Activated CD4-positive, alpha-beta T cell treated with anti-CD3 and anti-CD28 coated beads, Interleukin-2, Interleukin-6, amounts not matched to agents 100 ng/mL and 50 ng/mL, durations not matched to agents 16 hours and 8 hours (primary cell): Measurements from ENCODE around the gene B3GNT3.

Experiments
- DNase-seq: peaks from one replicate; pipeline ENCODE4 v3.0.0-alpha.2; 2020

Gene B3GNT3

GRCh38 chr19:17794731-17795494, at the start of gene B3GNT3:
B3GNT3 (plus strand) TSS chr19:17795138; CDS start chr19:17807808, 12,670 bp downstream.
- no peak for DNase-seq

DNA sequence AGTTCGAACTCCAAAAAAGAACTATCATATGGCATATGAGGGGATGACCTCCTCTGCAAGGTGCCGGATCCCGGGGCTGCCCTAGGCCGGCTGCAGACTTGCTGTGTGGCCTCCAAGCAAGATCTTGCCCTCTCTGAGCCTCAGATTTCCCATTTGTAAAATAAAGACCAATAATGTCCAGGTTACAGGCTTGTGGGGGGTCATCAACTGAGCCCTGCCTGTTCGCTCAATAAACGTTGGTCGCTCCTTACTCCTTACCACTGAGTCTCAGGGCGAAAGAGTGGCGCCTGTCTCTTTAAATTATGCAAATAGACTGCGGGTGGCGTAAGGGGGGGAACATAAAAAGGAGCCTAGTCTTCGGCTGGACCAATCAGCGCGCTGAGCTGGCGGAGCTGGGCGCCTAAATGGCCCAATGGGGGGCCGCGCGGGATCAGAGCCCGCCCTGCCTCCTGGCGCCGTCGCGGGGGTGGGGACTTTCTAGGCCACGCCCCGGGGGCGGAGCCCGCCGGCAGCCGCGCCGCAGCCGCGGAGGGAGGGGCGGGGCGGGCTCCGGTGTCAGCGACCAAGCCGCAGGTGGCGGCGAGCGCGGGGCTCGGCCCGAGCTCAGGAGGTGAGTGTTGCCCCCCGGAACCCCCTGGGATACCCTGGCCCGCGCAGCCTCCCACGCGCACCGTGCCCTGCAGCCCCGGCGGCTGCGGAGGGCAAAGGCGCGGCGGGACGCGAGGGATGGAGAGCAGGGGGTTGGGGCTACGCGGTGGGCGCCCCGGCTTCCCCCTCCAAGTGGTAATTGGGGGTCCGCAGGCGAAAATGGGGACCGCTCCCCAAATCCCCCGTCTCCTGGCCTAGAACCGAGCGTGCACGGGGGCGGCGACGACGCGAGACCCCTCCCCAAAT, 47.5 kb upstream of the B3GNT3 start:
- DNase-seq, result peak; percentile 97

DNA sequence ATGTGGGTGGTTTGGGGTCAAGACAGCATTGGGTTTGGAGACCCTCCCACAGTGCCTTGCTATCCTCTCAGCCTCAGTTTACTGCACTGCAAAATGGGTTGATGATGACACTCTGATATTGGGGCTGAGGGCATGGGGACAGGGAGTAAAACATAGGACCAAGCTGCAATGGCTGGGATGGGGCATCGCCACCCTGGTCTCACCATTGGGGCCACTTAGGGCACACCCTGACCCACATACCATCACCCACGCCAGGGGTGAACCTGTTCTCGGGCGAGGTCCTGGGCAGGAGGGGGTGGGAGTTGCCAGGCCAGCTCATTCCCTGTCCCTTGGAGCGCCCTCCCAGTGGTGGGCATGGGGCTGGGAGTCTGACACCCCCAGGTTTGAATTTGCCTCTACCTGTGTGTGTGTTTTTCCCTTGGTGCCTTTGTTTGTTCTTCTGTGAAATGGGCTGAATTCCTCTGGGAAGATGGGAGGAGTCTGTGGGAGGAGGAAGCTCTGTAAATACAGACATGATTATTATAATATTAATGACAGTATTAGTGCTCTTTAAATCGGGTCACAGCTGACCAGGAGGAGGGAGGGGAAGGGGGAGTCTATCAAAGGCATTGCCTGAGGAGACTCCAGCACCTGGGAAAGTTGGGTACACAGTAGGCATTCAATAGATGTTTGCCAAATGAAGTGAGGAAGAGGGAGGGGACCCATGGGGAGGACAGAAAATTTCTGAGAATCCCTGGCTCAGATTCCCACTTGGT, 45.9 kb upstream of the B3GNT3 start:
- no peak for DNase-seq

DNA sequence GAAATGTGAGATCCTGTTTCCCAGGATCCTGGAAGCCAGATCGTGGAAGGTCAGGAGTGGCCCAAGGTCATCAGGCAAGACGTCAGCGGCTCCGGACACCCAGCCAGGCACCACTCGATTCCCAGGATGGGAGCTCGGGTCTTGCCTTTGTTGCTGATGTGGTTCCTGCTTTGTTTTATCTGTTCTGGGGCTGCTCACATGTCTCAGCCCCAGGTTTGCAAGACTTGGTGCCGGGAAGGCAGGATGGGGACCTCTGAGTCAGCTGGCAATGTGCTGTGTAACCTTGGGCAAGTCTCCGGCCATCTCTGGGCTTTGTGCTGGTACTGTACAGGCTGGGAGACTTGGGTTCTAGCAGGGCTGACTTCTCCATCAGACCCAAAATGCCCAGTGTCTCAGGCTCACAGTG, 45.0 kb upstream of the B3GNT3 start:
- peak; percentile 64 for DNase-seq

- DNase-seq, result peak; percentile 93
These were observed 43.6 kb upstream of the B3GNT3 start, which contains the start of gene FCHO1 for GRCh38 chr19:17751103-17751911. FCHO1 (plus strand) TSS chr19:17751477; CDS start chr19:17755165, 3,688 bp downstream.

DNA sequence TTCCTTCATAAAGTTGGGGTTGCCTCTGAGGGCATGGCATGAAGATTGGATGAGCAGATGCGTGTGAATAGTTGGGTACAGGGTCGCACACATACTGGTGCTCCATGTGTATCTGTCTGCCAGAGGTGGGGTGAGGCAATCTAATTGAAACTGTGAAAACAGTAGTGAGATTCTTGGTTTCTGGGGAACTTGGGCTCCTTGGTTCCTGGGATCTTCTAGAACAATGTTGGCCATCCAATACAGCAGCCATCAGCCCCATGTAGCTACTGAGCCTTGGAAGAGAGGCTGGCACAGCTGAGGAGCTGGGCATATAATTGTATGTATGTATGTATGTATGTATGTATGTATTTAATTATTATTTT, 43.0 kb upstream of the B3GNT3 start:
- peak; percentile 53 for DNase-seq

DNA sequence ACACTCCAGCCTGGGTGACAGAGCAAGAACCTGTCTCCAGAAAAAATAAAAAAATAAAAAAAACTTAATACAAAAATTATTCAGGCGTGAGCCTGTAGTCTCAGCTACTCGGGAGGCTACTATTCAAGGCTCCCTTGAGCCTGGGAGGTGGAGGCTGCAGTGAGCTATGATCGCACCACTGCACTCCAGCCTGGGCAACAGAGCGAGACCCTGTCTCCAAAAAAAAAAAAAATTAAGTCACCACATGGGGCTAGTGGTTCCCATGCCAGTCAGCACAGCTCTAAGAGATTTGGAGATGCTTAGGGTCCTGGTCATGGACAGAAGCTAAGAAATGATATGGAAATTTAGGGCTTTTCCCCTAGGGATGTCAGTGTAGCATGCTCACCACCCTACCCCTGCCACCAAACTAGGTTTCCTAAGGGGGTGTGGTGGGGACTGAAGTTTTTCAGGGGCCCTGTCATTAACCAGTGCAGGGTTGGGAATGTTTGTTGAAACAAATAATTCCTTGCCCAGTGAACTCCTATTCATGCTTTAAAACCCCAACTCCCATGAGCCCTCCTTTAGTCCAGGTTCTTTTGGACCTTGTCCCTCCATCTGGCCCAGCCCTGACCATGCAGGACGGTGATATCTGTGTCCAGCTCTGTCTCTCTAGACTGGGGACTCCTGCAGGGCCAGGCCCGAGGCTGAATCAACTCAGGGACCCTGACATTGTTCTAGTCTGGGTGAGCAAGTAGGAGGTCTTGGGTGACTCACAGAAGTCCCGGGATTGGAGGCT, 41.9 kb upstream of the B3GNT3 start:
- no peak for DNase-seq

DNA sequence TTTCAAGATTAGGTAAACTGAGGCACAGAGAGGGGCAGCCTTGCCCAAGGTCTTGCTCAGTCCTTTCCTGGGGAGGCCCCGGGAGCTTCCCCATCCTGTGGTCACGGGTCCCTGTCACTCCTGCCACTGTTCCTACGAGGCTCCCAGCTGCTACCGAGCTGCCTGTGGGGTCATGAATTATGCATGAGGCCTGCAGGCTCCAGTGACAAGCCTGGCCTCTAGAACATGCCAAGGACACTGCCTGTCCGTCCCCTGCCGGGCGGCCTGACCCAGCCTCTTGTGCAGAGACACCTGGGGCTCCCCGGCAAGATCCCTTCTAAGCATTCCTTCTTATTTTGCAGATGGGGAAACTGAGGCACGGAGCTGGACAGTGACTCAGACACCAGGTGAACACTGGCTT, 41.0 kb upstream of the B3GNT3 start:
- no peak for DNase-seq

GRCh38 chr19:17754634-17755442, 40.1 kb upstream of the B3GNT3 start:
- DNase-seq, result no peak

DNA sequence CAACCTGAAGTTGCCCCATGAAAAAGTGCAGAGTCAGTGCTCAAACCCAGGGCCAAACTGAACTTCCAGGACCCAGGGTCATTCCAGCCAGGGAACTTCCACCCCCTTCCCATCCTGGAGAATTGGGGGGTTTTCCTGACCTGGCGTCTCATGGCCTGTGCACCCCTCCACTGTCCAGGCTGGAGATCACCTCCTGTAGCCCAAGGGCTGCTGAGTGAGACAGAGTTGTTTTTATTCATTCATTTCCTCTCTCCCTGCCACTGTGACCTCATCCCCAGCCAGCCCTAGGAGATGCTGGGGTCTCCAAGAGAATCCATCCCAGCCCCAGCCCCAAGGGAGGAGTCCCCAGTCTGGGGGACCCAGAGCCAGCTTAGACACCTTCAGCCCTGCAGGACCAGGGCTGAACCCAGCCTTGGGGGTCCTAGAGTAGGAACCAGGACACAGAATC, 39.5 kb upstream of the B3GNT3 start:
- no peak for DNase-seq

DNA sequence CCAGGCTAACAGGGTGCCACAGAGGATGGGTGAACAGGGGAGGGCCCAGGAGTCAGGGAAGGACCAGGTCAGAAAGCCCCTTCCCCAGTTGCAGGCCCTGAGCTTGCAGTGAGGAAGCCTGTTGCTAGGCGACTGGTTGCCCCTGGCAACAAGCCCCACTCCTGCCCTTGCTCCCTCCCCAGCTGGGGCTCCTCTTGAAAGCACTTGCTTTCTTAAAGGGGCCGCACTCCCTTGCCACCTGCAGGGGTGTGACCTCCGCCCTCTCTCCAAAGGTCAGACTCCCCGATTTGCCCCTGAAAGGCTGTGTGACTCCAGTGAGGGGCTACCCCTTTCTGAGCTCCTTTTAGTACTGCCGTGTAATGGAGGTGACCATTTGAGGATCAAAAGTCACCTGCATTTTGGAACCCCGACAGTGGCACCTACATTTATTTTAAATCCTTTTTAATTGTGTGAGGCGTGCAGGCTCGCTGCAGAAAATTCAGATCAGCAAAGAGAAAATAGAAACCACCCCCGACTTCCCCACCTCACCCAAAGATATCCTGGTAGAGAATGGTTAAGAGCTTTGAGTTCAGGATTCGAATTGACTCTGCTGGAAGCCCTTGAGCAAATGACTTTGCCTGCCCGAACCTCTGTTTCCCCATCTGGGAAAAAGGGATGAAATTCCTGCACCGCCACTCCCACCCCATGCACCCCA, 38.8 kb upstream of the B3GNT3 start:
- peak; percentile 50 for DNase-seq

- DNase-seq, result no peak
These were observed 37.8 kb upstream of the B3GNT3 start for GRCh38 chr19:17757125-17757524.

- no peak for DNase-seq
These were observed 36.4 kb upstream of the B3GNT3 start for GRCh38 chr19:17758515-17758914.

DNA sequence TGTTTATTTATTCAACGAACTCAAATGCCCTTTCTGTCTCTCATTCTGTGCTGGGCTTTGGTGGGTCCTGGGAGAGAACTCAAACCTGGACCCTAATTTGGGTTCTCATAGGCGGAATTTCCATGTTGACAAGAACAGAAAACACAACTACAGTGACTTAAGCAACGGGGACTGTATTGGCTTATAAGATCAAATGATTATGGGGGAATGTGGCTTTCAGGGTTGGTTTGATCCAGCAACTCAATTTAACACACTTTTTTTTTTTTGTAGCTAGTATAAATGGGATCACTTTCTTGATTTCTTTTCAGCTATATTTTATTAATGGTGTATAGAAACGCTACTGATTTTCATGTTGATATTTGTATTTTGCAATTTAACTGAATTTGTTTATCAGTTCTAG, 33.8 kb upstream of the B3GNT3 start:
- DNase-seq, result no peak

- no peak for DNase-seq
These were observed 32.3 kb upstream of the B3GNT3 start for GRCh38 chr19:17762505-17763229.

GRCh38 chr19:17764348-17764747, 30.6 kb upstream of the B3GNT3 start:
- no peak for DNase-seq

- no peak for DNase-seq
These were observed 29.8 kb upstream of the B3GNT3 start for GRCh38 chr19:17765069-17765618.

- DNase-seq, result no peak
These were observed 28.3 kb upstream of the B3GNT3 start for GRCh38 chr19:17766543-17767131.
